HG02981 (cell line): ENCODE measurements around the gene UGT1A10.
"Not testable (repeated sequence)": the region's sequence is repeated elsewhere in the genome, so short reads cannot be mapped to it uniquely, and the experiment has no call there.

Source experiments
- ATAC-seq: cut with Tn5 transposase; IDR thresholded peaks from one replicate; pipeline ENCODE4 v1.9.1; 2021; ENCODE audit warnings: mild to moderate bottlenecking, moderate library complexity; ENCODE audit not compliant: unreplicated experiment

UGT1A10 gene

DNA sequence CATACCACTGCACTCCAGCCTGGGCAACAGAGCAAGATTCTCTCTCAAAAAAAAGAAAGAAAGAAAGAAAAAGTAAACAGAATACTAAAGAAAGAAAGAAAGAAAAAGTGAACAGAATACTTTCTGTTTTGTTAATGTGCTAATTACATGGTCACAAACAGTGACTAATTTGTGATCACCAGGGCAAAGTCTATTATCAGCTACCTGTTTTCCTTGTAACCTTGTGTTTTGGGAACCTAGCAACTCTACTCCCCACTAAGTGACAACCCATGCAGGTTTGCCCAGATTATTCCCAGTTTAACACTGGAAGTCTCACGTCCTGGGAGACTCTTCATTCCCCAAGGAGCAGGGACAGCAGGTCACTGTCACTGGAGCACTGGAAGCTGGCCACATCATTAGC, 18.8 kb downstream of the UGT1A10 start:
- no peak for ATAC-seq

DNA sequence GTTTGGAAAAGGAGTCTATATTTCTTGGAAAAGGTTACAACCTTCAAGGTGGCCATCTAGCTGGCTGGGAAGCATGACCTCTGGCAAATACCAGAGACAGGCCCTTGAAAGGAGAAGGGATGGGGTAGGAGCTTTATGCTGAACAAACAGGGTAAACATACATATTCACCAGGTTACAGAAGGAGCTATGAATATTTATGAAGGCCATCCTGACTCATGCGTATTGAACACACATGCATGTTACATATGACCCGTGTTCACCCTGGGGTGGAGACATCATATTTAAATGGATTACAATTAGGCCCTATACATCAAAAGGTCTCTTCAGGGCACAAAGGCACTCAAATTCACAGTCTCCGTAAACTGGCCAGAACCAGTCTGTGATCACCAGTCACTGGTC, 19.7 kb downstream of the UGT1A10 start:
- not testable (repeated sequence) for ATAC-seq

DNA sequence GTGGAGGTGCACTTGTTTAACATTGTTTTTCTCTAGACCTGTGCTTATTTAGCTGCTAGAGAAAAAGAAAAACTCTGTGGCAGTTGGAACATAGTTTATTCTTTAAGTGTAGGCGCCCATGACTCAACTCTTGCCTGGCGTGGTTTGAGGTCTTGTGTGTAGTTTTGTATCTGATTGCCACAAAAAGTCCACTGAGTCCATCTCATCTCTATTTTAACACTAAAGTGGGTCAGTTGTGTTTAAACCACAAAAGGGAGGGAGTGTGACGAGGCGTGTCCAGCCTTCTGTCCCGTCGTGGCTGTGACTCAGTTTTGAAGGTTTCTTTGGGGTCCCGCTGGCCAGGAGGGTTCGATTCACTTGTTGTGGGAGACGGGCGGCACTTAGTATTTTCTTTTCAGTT, 20.2 kb downstream of the UGT1A10 start:
- no peak for ATAC-seq

DNA sequence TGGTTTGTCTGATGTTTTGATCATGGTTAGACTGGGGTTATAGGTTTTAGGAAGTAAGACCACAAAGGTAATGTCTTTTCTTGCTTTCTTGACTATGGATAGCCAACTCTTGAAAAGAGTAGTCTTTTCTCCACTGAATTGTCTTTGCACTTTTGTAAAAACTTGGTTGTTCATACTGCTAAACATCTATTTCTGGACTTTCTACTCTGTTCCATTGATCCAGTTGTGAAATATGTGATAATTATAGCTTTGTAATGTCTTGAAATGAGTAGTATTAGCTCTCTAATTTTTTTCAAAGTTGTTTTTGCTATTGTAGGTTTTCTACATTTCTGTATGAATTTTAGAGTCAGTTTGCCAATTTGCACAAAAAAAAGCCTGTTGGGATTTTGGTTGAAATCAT, 22.4 kb downstream of the UGT1A10 start:
- ATAC-seq = no peak

DNA sequence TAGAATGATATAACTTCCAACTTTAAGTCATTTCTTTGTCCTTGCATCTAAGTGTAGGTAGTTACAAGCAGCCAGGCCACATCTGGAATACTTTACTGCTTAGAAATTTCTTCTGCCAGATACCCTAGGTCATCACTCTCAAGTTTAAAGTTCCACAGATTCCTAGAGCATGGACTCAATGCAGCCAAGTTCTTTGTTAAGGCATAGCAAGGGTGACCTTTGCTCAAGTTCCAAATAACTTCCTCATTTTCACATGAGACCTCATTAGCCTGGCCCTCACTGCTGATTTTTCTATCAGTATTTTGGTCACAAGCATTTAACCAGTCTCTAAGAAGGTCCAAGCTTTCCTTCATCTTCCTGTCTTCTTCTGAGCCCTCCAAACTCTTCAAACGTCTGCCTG, 27.7 kb downstream of the UGT1A10 start:
- no peak for ATAC-seq

DNA sequence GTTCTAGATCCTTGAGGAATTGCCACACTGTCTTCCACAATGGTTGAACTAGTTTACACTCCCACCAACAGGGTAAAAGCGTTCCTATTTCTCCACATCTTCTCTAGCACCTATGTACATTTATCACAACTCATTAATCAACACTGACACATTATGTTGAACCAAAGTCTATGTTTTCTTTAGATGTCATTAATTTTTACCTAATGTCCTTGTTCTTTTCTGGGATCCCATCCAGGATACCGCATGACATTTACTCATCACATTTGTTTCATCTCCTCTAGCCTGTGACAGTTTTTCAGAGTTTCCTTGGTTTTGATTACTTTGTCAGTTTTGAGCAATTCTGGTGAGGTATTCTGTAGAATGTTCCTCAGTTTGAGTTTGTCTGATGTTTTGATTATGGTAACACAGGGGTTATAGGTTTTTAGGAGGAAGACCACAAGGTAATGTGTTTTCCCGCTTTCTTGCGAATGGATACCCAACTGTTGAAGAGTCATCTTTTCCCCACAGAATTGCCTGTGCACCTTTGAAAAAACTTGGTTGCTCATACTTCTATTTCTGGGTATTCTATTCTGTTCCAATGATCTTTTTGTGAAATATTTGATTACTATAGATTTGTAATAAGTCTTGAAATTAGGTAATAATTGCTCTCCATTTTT, 32.5 kb downstream of the UGT1A10 start:
- no peak for ATAC-seq

DNA sequence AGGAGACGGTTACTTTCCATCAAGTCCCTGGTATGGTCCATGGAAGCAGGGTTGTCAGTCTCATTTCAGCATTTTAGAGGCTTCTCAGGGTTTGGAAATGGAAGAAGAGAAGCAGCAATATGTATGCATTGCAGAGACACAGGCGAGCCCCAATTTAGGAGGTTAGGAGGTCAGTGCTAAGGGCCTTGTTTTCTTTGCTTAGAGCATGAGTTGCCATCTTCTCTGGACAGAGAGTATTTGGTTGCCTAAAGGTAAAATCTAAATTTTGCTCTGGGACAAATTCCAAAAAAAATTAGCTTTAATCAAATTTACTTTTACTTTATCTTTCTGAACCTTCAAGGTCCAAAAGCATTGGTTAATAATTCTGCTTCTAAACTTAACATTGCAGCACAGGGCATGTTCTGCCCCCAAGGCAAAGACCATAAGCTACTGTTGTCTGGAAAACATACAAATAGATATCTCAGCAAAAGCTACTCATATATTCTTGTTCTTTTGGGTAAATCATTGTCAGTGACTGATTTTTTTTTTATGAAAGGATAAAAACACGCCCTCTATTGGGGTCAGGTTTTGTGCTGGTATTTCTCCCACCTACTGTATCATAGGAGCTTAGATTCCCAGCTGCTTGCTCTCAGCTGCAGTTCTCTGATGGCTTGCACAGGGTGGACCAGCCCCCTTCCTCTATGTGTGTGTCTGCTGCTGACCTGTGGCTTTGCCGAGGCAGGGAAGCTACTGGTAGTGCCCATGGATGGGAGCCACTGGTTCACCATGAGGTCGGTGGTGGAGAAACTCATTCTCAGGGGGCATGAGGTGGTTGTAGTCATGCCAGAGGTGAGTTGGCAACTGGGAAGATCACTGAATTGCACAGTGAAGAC, 35.3 kb downstream of the UGT1A10 start, which contains the start of gene UGT1A9:
TSS of gene UGT1A9 (plus strand) at position 609 of the 872 bp plus-strand sequence. CDS start at position 646, 37 bp downstream.
- ATAC-seq = no peak

DNA sequence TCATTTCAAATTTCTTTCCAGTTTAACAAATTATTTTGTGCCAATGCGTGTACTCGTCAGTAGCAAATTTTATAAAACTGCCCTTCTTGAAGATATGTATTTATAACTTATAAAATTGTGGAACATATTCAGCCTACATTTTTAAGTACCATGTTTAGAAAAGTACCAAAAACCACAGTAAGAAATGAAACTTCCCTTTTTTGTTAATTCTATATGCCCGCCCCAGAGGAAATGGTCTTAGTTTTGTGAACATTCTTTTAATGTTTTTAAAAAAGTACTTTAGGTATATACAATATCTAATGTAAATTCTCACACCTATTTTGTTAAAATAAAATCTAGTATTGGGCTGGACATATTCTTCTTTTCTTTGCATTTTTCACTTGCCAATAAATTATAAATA, 36.6 kb downstream of the UGT1A10 start:
- ATAC-seq = no peak

DNA sequence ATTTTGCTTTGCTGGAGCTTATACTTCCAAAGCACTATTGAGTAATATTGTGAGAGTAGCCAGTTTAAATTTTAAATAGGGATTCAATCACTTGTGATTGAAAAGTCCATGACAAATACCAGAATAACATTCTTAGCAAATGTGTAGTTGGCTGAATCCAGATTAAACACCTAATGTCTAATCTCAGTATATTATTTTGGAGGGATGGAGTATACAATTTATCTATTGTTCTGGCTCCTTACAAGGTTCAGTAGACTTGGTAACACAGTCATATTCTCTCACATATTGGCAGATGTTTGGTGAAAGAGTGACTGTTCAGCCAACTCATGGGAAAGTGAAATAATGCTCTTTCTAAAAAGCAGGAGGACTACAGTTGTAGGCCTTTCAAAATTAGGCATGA, 37.6 kb downstream of the UGT1A10 start:
- no peak for ATAC-seq

DNA sequence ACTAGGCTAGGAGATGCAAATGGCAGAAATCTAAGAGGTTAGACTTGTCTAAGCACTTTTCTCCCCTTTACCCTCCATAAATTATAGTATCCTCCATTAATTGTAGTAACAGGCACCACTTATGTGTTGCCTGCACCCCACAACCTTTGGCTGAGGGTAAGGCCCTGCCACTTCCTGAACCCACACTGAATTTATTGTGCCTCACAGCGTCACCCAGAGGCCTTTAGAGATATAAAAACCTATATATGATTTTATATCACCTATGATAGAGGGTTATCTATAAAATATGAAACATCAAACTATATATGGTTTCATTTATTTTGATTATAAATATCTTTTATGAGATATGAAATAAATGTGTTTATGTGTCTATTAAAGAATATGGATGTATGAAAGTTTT, 38.1 kb downstream of the UGT1A10 start:
- no peak for ATAC-seq

DNA sequence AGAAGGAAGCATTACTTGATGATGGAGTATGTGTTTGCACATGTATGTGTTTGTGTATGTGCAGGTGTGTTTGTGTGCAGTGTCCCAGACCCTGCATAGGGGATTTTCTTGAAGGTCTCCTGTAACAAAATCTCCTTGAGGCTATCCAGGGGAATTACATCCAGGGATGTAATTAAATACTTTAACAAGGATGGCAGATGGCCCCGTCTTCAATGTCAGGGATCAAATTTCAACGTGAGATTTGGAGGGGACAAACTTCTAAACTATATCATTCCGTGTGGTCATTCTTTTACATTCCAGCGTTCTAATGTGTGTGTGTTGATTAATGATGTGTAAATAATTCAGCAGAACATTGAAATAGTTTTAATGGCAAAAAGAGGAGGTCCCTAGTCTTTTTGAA, 38.7 kb downstream of the UGT1A10 start:
- ATAC-seq = no peak

DNA sequence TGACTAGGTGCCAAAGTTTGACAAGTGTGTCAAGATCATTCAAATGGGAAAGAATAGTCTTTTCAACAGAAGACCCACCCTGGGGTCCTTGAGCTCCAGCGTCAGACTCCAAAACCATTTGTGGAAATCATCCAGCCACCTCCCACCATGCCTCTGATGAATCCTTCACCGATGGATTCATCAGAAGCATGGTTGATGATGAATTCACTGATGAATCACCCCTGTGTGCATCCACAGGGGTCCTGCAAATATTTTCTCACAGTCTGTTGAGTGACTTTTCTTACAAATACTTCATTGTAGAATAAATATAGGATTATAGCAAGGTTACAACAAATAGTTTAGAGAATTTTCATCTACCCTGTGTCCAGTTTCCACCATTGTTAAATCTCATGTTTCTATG, 39.8 kb downstream of the UGT1A10 start:
- no peak for ATAC-seq

DNA sequence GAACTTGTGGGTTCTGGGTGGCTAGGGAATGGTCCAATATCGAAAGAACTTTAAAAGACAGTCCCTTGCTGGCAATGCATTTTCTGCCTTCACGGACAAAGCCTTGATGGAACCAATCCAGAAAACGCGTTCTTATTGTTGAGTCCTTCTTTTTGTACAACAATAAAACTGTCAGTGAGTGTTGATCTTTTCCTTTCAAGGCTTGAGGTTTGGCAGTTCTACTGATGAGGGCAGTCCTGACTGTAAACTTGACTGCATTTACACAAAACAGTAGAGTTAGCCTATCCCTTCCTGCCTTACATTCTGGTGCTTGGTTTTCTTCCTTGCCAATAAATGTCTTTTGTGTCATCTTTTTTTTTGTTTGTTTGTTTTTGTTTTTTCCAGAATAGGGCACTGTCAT, 42.9 kb downstream of the UGT1A10 start:
- ATAC-seq = no peak

DNA sequence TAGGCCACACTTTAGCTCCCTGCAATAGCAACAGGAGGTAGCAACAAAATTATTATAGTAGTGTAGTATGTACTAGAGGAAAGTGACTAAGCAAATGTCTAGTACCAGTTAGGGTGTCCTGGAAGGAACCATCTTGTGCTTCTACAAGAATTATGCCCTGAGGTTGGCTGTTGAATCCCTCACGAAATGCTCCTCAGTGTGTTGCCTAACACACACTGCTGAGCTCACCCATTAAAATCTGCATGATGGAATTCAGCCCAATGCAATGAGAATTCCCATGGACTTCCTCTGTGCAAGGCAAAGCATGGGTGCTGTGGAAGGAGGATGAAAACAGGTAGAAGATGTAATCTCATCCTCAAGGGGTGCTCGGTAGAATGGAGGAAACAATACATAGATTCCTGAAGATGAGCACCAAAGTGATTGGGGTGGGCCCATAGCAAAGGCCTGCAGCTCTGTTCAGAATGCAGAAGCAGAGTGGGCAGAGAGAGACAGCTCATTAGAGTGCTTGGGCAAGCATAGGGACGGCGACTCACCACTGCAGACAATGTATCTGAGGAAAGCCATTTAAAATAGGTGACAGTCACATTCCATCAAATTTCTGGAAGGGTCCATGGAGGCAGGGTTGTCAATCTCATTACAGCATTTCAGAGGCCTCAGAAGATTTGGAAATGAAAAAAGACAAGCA, 44.3 kb downstream of the UGT1A10 start:
- no peak for ATAC-seq

DNA sequence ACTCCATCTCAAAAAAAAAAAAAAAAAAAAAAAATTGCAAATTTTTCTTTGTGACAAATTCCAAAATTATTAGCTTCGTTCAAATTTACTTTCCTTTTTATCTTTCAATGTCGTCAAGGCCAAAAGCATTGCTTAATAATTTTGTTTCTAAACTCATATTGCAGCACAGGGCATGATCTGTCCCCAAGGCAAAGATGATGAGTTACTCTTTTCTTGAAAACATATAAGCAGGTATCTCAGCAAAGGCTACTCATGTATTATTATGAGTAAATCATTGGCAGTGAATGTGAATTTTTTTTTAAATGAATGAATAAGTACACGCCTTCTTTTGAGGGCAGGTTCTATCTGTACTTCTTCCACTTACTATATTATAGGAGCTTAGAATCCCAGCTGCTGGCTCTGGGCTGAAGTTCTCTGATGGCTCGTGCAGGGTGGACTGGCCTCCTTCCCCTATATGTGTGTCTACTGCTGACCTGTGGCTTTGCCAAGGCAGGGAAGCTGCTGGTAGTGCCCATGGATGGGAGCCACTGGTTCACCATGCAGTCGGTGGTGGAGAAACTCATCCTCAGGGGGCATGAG, 45.4 kb downstream of the UGT1A10 start, which contains the start of gene UGT1A7:
TSS of gene UGT1A7 (plus strand) at position 381 of the 579 bp plus-strand sequence. CDS start at position 418, 37 bp downstream.
- no peak for ATAC-seq

DNA sequence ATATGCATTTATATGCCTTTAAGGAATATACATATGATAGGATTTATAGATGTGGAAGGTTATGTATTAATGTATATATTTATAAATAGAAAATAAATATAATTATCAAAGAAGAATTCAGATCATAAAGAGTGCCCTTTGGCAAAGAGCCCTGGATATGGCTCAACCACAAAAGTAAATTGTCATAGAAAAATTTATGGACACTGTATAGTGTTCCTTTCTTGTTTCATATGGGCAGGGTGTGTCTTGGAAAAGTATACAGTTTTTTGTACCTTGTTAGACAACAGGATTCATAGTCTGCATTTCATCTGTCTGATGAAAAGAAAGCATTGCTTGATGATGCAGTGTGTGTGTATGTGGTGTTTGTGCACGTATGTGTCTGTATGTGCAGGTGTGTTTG, 48.4 kb downstream of the UGT1A10 start:
- no peak for ATAC-seq

DNA sequence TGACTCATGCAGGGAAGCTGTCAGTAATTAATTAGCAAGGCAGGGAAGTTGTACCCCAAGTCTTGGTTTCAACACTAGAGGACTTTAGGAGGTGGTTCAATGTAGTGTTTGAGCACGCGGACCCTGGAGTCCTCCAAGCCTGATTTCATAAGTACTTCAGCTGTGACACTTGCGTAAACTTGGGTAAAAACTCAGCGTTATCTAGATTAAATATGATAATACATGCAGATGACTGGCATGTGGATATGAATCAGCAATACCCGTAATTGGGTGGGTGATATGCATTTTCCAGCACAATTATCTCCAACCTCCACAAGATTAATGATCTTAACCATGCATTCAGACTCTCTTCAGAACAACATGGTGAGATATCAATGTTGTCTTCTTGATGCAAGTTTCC, 50.7 kb downstream of the UGT1A10 start:
- no peak for ATAC-seq

DNA sequence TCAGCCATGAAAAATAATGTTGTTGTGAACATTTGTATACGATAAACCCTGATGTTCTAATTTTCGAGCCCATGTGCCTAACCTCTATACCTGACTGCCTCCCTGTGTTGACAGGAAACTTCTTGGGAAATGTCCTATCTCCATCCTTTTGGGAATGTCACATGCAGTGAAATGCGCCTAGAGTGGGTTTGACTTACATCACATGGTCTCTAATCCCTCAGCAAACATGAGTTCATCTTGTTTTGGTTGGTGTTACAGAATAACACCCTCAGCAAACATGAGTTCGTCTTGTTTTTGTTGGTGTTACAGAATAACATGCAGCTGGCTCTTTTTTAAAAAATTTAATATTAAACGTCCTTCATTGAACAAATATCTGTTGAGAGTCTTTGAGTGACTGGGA, 52.1 kb downstream of the UGT1A10 start:
- ATAC-seq = no peak

DNA sequence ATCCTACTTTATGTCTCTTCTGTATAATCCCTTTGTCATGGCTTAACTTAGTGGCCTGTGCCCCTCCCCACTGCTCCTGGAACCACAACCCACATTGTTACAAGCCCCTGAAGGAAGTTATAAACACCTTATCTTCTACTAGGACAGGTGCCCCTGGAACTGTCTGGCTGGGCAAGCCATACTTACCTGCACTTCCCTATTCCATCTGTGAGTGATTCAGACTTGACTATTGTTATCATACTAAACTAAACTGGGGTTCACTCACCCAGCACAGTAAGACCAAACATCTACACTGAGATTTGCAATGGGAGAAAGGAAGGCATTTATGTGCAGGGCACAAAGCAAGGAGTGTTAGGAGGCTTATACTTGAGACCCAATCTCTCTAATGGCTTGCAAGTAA, 52.8 kb downstream of the UGT1A10 start:
- no peak for ATAC-seq

DNA sequence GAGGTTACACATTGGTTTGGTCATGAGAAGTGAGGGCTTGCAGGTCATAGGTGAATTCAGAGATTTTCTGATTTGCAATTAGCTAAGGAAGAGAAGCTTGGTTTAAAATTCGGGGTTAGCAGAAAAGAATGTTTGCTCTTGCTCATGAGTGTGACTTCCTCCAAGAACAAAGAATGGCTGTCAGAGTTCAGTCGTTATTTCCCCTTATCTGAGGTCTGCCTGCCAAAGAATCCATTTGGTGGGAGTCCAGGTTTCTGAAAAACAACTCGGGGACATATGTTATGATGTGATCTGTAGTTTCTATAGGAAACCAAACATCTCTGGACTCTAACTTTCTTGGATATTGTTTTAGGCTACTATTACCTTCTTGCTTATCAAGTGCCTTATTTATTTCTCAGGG, 53.3 kb downstream of the UGT1A10 start:
- ATAC-seq = no peak

DNA sequence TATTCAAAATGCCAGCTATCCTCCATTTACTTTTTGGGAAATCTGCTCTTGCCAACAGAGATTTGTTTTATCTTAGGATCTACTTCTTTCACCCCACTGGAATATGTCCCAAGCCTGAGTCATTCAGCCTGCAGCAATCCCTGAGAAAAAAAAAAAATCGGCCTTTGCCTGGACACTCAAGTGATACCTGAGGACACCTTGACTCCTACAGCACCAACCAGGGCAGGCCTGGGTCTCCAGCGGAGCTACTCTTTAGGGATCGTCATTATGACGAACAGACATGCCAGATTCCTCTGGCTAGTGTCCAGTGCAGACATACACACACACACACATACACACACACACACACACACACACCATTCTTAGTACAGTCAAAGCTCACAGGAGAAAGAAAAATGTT, 54.2 kb downstream of the UGT1A10 start:
- no peak for ATAC-seq
